Panc1 (cell line): Measurements from ENCODE around the gene TUBB1. TPM values are rescaled to one million over a fixed set of nuclear protein-coding genes. Genes with fewer than 3 reads are reported as not detected.
A peak's percentile ranks its signal among the peaks of the same experiment; 100 is the strongest.

Source experiments
- ATAC-seq: fragments of 200-7000 bp; cut with Tn5 transposase; 2 replicates; pipeline ENCODE4 v1.9.1; 2020; ENCODE audit warnings: mild to moderate bottlenecking, moderate library complexity
- BruUV-seq: library from RNA; stranded (reverse); fragments of 400-500 nt; replicated peaks from 2 replicates; lab custom pipeline; 2021; lab: Mats Ljungman, UMichigan
- CTCF ChIA-PET: fragments of 300-600 bp; sonication (Branson Sonifier 250); formaldehyde crosslinking; loops from one replicate; lab custom pipeline; 2022; ENCODE audit warnings: antibody characterized with exemption; lab: Charles Lee
- POLR2A ChIA-PET: fragments of 300-600 bp; sonication (Branson Sonifier 250); formaldehyde crosslinking; loops from one replicate; lab custom pipeline; 2022; ENCODE audit warnings: antibody characterized with exemption; lab: Charles Lee
- DNase-seq: peaks from one replicate; pipeline ENCODE4 v3.0.0-alpha.2; 2010; ENCODE audit warnings: low read depth, low spot score
- H3K27ac ChIP-seq: 2 replicates; pipeline ENCODE4 v1.5.1; 2011; ENCODE audit warnings: mild to moderate bottlenecking, low read length, inconsistent platforms
- H3K27me3 ChIP-seq: fragments of 200-500 bp; sonication (Bioruptor generic); 2 replicates; pipeline ENCODE4 v1.6.0; 2014; ENCODE audit warnings: low read length, inconsistent platforms; ENCODE audit not compliant: control insufficient read depth, insufficient read depth
- H3K36me3 ChIP-seq: fragments of 200-500 bp; sonication (Bioruptor generic); 2 replicates; pipeline ENCODE4 v1.5.1; 2014; ENCODE audit warnings: inconsistent platforms, mild to moderate bottlenecking, low read length, moderate library complexity; ENCODE audit not compliant: control insufficient read depth, insufficient read depth
- H3K4me1 ChIP-seq: 2 replicates; pipeline ENCODE4 v1.5.1; 2011; ENCODE audit warnings: inconsistent platforms, mild to moderate bottlenecking, low read length, moderate library complexity; ENCODE audit not compliant: control insufficient read depth, insufficient read depth
- H3K4me3 ChIP-seq, 2 experiments: 2 replicates each; pipeline ENCODE4 v1.5.1; 2011 to 2012; ENCODE audit warnings: low read depth in 2 of 2, low read length in 2 of 2, mild to moderate bottlenecking in 2 of 2, inconsistent platforms in 1 of 2, moderate library complexity in 1 of 2
- H3K9me3 ChIP-seq: fragments of 200-500 bp; sonication (Bioruptor generic); 2 replicates; pipeline ENCODE4 v1.5.1; 2014; ENCODE audit warnings: low read depth, mild to moderate bottlenecking, inconsistent platforms, low read length, moderate library complexity; ENCODE audit not compliant: control insufficient read depth, insufficient read depth
- CTCF ChIP-seq: fragments of 450-650 bp; IDR thresholded peaks from 2 replicates; pipeline ENCODE4 v1.5.1; 2017; ENCODE audit warnings: mild to moderate bottlenecking
- POLR2AphosphoS5 ChIP-seq: IDR thresholded peaks from 2 replicates; pipeline ENCODE4 v1.6.1; 2012; ENCODE audit warnings: mild to moderate bottlenecking, low read depth, low read length, moderate library complexity
- REST ChIP-seq, 2 experiments: IDR thresholded peaks; 2 replicates each; pipeline ENCODE4 v1.6.1; 2011 to 2012; ENCODE audit warnings: low read depth in 2 of 2, control low read depth in 1 of 2, low read length in 1 of 2, mild to moderate bottlenecking in 1 of 2, moderate library complexity in 1 of 2; ENCODE audit not compliant: insufficient read depth in 1 of 2
- SIN3A ChIP-seq: IDR thresholded peaks from 2 replicates; pipeline ENCODE4 v1.6.1; 2012; ENCODE audit warnings: low read depth, mild to moderate bottlenecking, low read length, moderate library complexity, borderline replicate concordance; ENCODE audit not compliant: insufficient read depth
- TCF7L2 ChIP-seq: IDR thresholded peaks from 2 replicates; pipeline ENCODE4 v1.6.1; 2011; ENCODE audit warnings: mild to moderate bottlenecking, low read depth, low read length, inconsistent platforms
- in situ Hi-C: cut with HindIII; loops from 2 replicates; pipeline ENCODE4 v1.10.0; 2016; ENCODE audit warnings: low sequenced_read_pairs, low pct_unique_long_range_greater_than_20kb
- intact Hi-C: fragments of 100-400 bp; cut with micrococcal nuclease; formaldehyde crosslinking; loops from one replicate; pipeline ENCODE4 v1.10.0; 2022; ENCODE audit not compliant: unreplicated experiment
- total RNA-seq: library from RNA; stranded (reverse); gene quantifications from one replicate; pipeline ENCODE4 v1.2.1, GENCODE V29; 2021; ENCODE audit not compliant: unreplicated experiment

Gene TUBB1
- total RNA-seq, 1 experiment from 2014 or later: not detected

- in situ Hi-C loops: no loop called here
- TF ChIP-seq REST (IDR thresholded peaks at IDR 0.05; ENCODE audit: insufficient read depth in 1 of 2, low read depth in 2 of 2, low read length in 1 of 2) (no peak), POLR2AphosphoS5 (no peak), TCF7L2 (no peak)
- peaks cover 11% of the 10 kb centered on the region for H3K36me3 ChIP-seq
- H3K9me3 ChIP-seq: no peaks in the 10 kb centered on the region
- no peaks in the 10 kb centered on the region for H3K27me3 ChIP-seq
- ChIA-PET CTCF (no interaction called here), POLR2A (interaction anchor here (0.6 kb wide), 1 partner anchor 18 kb away, joined by 4 read pairs; no protein-coding TSS in a partner anchor)
- no peaks in the 10 kb centered on the region for H3K4me1 ChIP-seq
- BruUV-seq: no TSS peak
- intact Hi-C loops: no loop called here
- H3K27ac ChIP-seq: no peak overlapping the region
- H3K4me3 ChIP-seq: no peak overlapping the region
- DNase-seq (no peak), ATAC-seq (0 out of 2 replicates have a peak, but pooled peaks have one; percentile 15)
These were observed 22.0 kb upstream of the TUBB1 start for GRCh38 chr20:58997141-58997770.

- CTCF ChIA-PET: no interaction called here
- intact Hi-C loops: no loop called here
- Histone ChIP-seq H3K36me3 (peaks cover 6% of the 10 kb centered on the region; the same call in 1 of the 2 replicates), H3K27me3 (no peaks in the 10 kb centered on the region), H3K9me3 (no peaks in the 10 kb centered on the region), H3K4me3 (no peak overlapping the region), H3K27ac (no peak overlapping the region), H3K4me1 (no peaks in the 10 kb centered on the region)
- DNase-seq (no peak), ATAC-seq (no peak)
- POLR2A ChIA-PET: no interaction called here
- TF ChIP-seq POLR2AphosphoS5: no peak
- in situ Hi-C loops: no loop called here
- no TSS peak for BruUV-seq
These were observed 20.6 kb upstream of the TUBB1 start for GRCh38 chr20:58998656-58999055.

- TF ChIP-seq CTCF: no peak
- no peak for TF ChIP-seq TCF7L2
- no peak for TF ChIP-seq REST (IDR thresholded peaks at IDR 0.05; ENCODE audit: insufficient read depth in 1 of 2, low read depth in 2 of 2, low read length in 1 of 2)
- TF ChIP-seq POLR2AphosphoS5: no peak
- TF ChIP-seq SIN3A: no peak
- intact Hi-C loops: no loop called here
- CTCF ChIA-PET: no interaction called here
These were observed 18.9 kb upstream of the TUBB1 start for GRCh38 chr20:59000326-59000725.

More at GRCh38 chr20:59000326-59000725, 18.9 kb upstream of the TUBB1 start:
- Histone ChIP-seq H3K4me3 (no peak overlapping the region), H3K4me1 (peaks cover 3% of the 10 kb centered on the region), H3K27ac (no peak overlapping the region), H3K9me3 (no peaks in the 10 kb centered on the region), H3K36me3 (peaks cover 3% of the 10 kb centered on the region; the same call in 1 of the 2 replicates), H3K27me3 (no peaks in the 10 kb centered on the region)
- ATAC-seq (no peak), DNase-seq (no peak)
- in situ Hi-C loops: no loop called here
- BruUV-seq: no TSS peak
- POLR2A ChIA-PET: no interaction called here
